IMR-90 (cell line): Measurements from ENCODE around the gene CECR2. TPM values are rescaled to one million over a fixed set of nuclear protein-coding genes. Genes with fewer than 3 reads are reported as not detected.

Source experiments
- ATAC-seq: fragments of 200-7000 bp; cut with Tn5 transposase; 2 replicates; pipeline ENCODE4 v1.9.1; 2020; ENCODE audit warnings: low read depth, mild to moderate bottlenecking, moderate library complexity
- BruUV-seq: library from RNA; stranded (reverse); fragments of 400-500 nt; replicated peaks from 2 replicates; lab custom pipeline; 2021; lab: Mats Ljungman, UMichigan
- CTCF ChIA-PET: fragments of 300-600 bp; formaldehyde crosslinking; extraction: SDS; loops from one replicate; lab custom pipeline; 2021; ENCODE audit warnings: antibody characterized with exemption; lab: Yijun Ruan, JAX
- POLR2A ChIA-PET: fragments of 300-600 bp; sonication (Branson Sonifier 250); formaldehyde crosslinking; loops from one replicate; lab custom pipeline; 2022; ENCODE audit warnings: antibody characterized with exemption; ENCODE audit not compliant: unreplicated experiment; lab: Charles Lee
- DNase-seq: peaks from one replicate; pipeline ENCODE4 v3.0.0; 2013
- H2AFZ ChIP-seq: replicated peaks from 2 replicates; pipeline ENCODE3; 2013; ENCODE audit warnings: low read length, mild to moderate bottlenecking; ENCODE audit not compliant: poor library complexity
- H2AK5ac ChIP-seq: 2 replicates; pipeline ENCODE4 v1.6.1; 2013; ENCODE audit warnings: low read depth, low read length, inconsistent platforms
- H2AK9ac ChIP-seq: replicated peaks from 2 replicates; pipeline ENCODE3; 2013; ENCODE audit warnings: mild to moderate bottlenecking, low read depth, low read length, moderate library complexity; ENCODE audit not compliant: poor library complexity
- H2BK120ac ChIP-seq: 2 replicates; pipeline ENCODE4 v1.6.1; 2013; ENCODE audit warnings: low read depth, low read length, inconsistent platforms
- H2BK15ac ChIP-seq: 3 replicates; pipeline ENCODE4 v1.6.1; 2013; ENCODE audit warnings: low read depth, low read length, inconsistent platforms
- H2BK20ac ChIP-seq: 2 replicates; pipeline ENCODE4 v1.6.1; 2013; ENCODE audit warnings: low read depth, mild to moderate bottlenecking, inconsistent platforms, low read length, moderate library complexity
- H2BK5ac ChIP-seq: 2 replicates; pipeline ENCODE4 v1.6.1; 2013; ENCODE audit warnings: mild to moderate bottlenecking, low read depth, low read length, inconsistent platforms; ENCODE audit not compliant: poor library complexity, severe bottlenecking
- H3K14ac ChIP-seq: replicated peaks from 2 replicates; pipeline ENCODE4 v1.6.1; 2013; ENCODE audit warnings: low read depth, low read length, inconsistent platforms
- H3K18ac ChIP-seq: 2 replicates; pipeline ENCODE4 v1.6.1; 2013; ENCODE audit warnings: low read depth, low read length, control low read depth
- H3K23ac ChIP-seq: 2 replicates; pipeline ENCODE4 v1.6.1; 2013; ENCODE audit warnings: low read depth, low read length, inconsistent platforms
- H3K27ac ChIP-seq: 2 replicates; pipeline ENCODE4 v1.5.1; 2013; ENCODE audit warnings: mild to moderate bottlenecking, control low read depth, low read length; ENCODE audit not compliant: insufficient read depth
- H3K27me3 ChIP-seq: 2 replicates; pipeline ENCODE4 v1.6.1; 2013; ENCODE audit warnings: low read length; ENCODE audit not compliant: control insufficient read depth, insufficient read depth
- H3K36me3 ChIP-seq: 2 replicates; pipeline ENCODE4 v1.6.1; 2013; ENCODE audit warnings: low read length, mixed read lengths; ENCODE audit not compliant: control insufficient read depth, insufficient read depth
- H3K4ac ChIP-seq: 2 replicates; pipeline ENCODE4 v1.6.1; 2013; ENCODE audit warnings: low read depth, low read length, inconsistent platforms
- H3K4me1 ChIP-seq: 2 replicates; pipeline ENCODE4 v1.6.1; 2013; ENCODE audit warnings: low read length, mixed read lengths; ENCODE audit not compliant: control insufficient read depth, insufficient read depth
- H3K4me2 ChIP-seq: 2 replicates; pipeline ENCODE4 v1.6.1; 2013; ENCODE audit warnings: low read depth, mild to moderate bottlenecking, control low read depth, low read length, moderate library complexity
- H3K4me3 ChIP-seq: 2 replicates; pipeline ENCODE4 v1.5.1; 2013; ENCODE audit warnings: low read depth, mild to moderate bottlenecking, control low read depth, low read length, moderate library complexity; ENCODE audit not compliant: insufficient read depth
- H3K56ac ChIP-seq: 2 replicates; pipeline ENCODE4 v1.6.1; 2013; ENCODE audit warnings: low read length, inconsistent platforms; ENCODE audit not compliant: insufficient read depth; ENCODE audit errors: extremely low read depth
- H3K79me1 ChIP-seq, 2 experiments: 2 replicates each; pipeline ENCODE4 v1.6.1; 2013; ENCODE audit warnings: low read length in 2 of 2, inconsistent platforms in 1 of 2, low read depth in 1 of 2
- H3K9ac ChIP-seq: 2 replicates; pipeline ENCODE4 v1.6.1; 2013; ENCODE audit warnings: low read depth, low read length, control low read depth
- H3K9me1 ChIP-seq: 2 replicates; pipeline ENCODE4 v1.6.1; 2013; ENCODE audit warnings: low read length, inconsistent platforms; ENCODE audit not compliant: insufficient read depth
- H3K9me3 ChIP-seq: 2 replicates; pipeline ENCODE4 v1.6.1; 2013; ENCODE audit warnings: low read length; ENCODE audit not compliant: control insufficient read depth, insufficient read depth
- H4K20me1 ChIP-seq: 2 replicates; pipeline ENCODE4 v1.6.1; 2013; ENCODE audit warnings: low read length, inconsistent platforms; ENCODE audit not compliant: insufficient read depth
- H4K5ac ChIP-seq: 2 replicates; pipeline ENCODE4 v1.6.1; 2013; ENCODE audit warnings: mild to moderate bottlenecking, low read depth, low read length, control low read depth
- H4K8ac ChIP-seq, 2 experiments: 2 replicates each; pipeline ENCODE4 v1.6.1; 2013; ENCODE audit warnings: low read depth in 2 of 2, low read length in 2 of 2, control low read depth in 1 of 2, inconsistent platforms in 1 of 2
- H4K91ac ChIP-seq: 2 replicates; pipeline ENCODE4 v1.6.1; 2013; ENCODE audit warnings: low read depth, low read length, inconsistent platforms; ENCODE audit not compliant: insufficient read depth
- CEBPB ChIP-seq: IDR thresholded peaks from 2 replicates; pipeline ENCODE4 v1.6.1; 2012; ENCODE audit warnings: low read depth, low read length, improper control_type of control experiment
- MAFK ChIP-seq: IDR thresholded peaks from 2 replicates; pipeline ENCODE4 v1.6.1; 2012; ENCODE audit warnings: low read depth, low read length, improper control_type of control experiment
- NFE2L2 ChIP-seq: fragments of 150-350 bp; IDR thresholded peaks from 2 replicates; pipeline ENCODE4 v1.6.1; 2016; ENCODE audit warnings: low read depth, mild to moderate bottlenecking, low read length
- POLR2A ChIP-seq: IDR thresholded peaks from 2 replicates; pipeline ENCODE4 v1.6.1; 2012; ENCODE audit warnings: mild to moderate bottlenecking, low read depth, low read length
- RAD21 ChIP-seq: IDR thresholded peaks from 2 replicates; pipeline ENCODE4 v1.6.1; 2012; ENCODE audit warnings: low read length, improper control_type of control experiment
- RCOR1 ChIP-seq: IDR thresholded peaks from 2 replicates; pipeline ENCODE4 v1.6.1; 2012; ENCODE audit warnings: mild to moderate bottlenecking, low read length, improper control_type of control experiment; ENCODE audit not compliant: insufficient replicate concordance
- SMC3 ChIP-seq: fragments of 150-350 bp; IDR thresholded peaks from 2 replicates; pipeline ENCODE4 v1.6.1; 2016; ENCODE audit warnings: low read depth, mild to moderate bottlenecking, antibody characterized with exemption, low read length, moderate library complexity
- dilution Hi-C: fragments of 300-500 bp; cut with HindIII; formaldehyde crosslinking; loops from one replicate; pipeline ENCODE4 v1.14.3; 2018; ENCODE audit warnings: low sequenced_read_pairs; ENCODE audit not compliant: unreplicated experiment
- in situ Hi-C: fragments of 300-500 bp; cut with MboI; formaldehyde crosslinking; loops from 3 replicates; pipeline ENCODE4 v1.14.3; 2019; ENCODE audit warnings: low sequenced_read_pairs, inconsistent platforms, mixed read lengths
- intact Hi-C: fragments of 100-400 bp; cut with micrococcal nuclease; formaldehyde crosslinking; loops from 2 replicates; pipeline ENCODE4 v1.10.0; 2022
- polyA plus RNA-seq, 3 experiments: library from polyadenylated mRNA; depleted of rRNA; stranded (reverse); fragments of >200 nt; gene quantifications; 2 replicates each; pipeline ENCODE4 v1.2.3, GENCODE V29; 2012; ENCODE audit warnings: low replicate concordance in 1 of 3
- total RNA-seq: library from RNA; depleted of rRNA; stranded (reverse); fragments of >200 nt; gene quantifications from 2 replicates; pipeline ENCODE4 v1.2.3, GENCODE V29; 2012
- TF ChIP-seq, protein P1 (sequence below): fragments of 150-350 bp; IDR thresholded peaks from 2 replicates; pipeline ENCODE4 v1.6.1; 2017; ENCODE audit warnings: mild to moderate bottlenecking, antibody characterized with exemption, low read length, low read depth

Gene CECR2
- total and polyA plus RNA-seq, 2 of the 4 experiments (the other 2 are of a cell fraction) = under 0.01 TPM; not detected in 1

DNA sequence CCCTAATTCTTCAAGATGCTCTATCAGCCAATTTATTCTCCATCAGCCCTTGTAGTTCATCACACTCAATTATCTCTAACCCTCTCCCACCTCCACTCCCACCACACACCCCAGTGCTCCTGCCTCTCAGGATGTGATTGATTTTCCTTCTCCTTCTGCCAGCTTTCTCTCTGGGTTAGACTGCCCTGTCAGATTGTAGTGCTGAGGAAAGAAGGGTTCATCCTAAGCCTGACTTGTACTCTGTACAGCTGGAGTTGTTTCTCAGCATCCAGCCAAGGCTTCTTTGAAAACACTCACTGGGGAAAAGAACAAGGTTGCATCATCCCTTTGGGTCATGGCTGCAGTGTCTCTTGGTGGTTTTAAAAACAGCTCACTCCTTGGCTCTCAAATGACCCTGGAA, 61.2 kb downstream of the CECR2 start:
- Histone ChIP-seq H3K36me3 (no peaks in the 10 kb centered on the region), H3K9me3 (no peaks in the 10 kb centered on the region), H4K91ac (no peak overlapping the region), H3K4me1 (no peaks in the 10 kb centered on the region), H2BK20ac (no peak overlapping the region), H3K4me3 (no peak overlapping the region), H4K5ac (no peak overlapping the region), H3K9me1 (no peaks in the 10 kb centered on the region), H3K27me3 (no peaks in the 10 kb centered on the region), H4K8ac (no peak overlapping the region), H2AFZ (no peak overlapping the region), H3K56ac (no peak overlapping the region), H2AK9ac (no peak overlapping the region), H3K14ac (no peak overlapping the region), H3K9ac (no peak overlapping the region), H3K23ac (no peak overlapping the region), H2BK120ac (no peak overlapping the region), H3K79me1 (no peaks in the 10 kb centered on the region), H3K4ac (no peak overlapping the region), H3K18ac (no peak overlapping the region), H2AK5ac (no peak overlapping the region), H2BK15ac (no peak overlapping the region), H3K27ac (no peak overlapping the region), H4K20me1 (no peaks in the 10 kb centered on the region), H3K4me2 (no peak overlapping the region), H2BK5ac (no peak overlapping the region)
- no TSS peak for BruUV-seq
- ChIA-PET POLR2A (no interaction called here), CTCF (no interaction called here)
- dilution Hi-C loops = no loop called here
- no peak for ATAC-seq
- intact Hi-C loops = loop anchor here (10.0 kb wide), 1 partner anchor 56 kb away; no protein-coding TSS in a partner anchor
- DNase-seq = no peak
- TF ChIP-seq NFE2L2 (no peak), RCOR1 (no peak), SMC3 (no peak), POLR2A (no peak), RAD21 (no peak), MAFK (no peak), CEBPB (no peak)
- TF ChIP-seq, protein P1, sequence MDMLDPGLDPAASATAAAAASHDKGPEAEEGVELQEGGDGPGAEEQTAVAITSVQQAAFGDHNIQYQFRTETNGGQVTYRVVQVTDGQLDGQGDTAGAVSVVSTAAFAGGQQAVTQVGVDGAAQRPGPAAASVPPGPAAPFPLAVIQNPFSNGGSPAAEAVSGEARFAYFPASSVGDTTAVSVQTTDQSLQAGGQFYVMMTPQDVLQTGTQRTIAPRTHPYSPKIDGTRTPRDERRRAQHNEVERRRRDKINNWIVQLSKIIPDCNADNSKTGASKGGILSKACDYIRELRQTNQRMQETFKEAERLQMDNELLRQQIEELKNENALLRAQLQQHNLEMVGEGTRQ = no peak
- in situ Hi-C loops = no loop called here
